Stimulated activated naive CD8-positive, alpha-beta T cell treated with anti-CD3 and anti-CD28 coated beads, Interleukin-15, amount 100 ng/mL, for 72 hours (primary cell): Measurements from ENCODE around the gene RARB.

Experiments
- ATAC-seq: fragments of 150-1000 bp; cut with Tn5 transposase; 2 replicates; pipeline ENCODE4 v1.10.0; 2021; ENCODE audit warnings: mild to moderate bottlenecking, moderate library complexity
- DNase-seq, 2 donors: peaks; one replicate each; pipeline ENCODE4 v3.0.0; 2021 to 2022
- H3K27ac Mint-ChIP-seq, 2 donors: one replicate each; pipeline ENCODE4 v1.8.0; 2022; ENCODE audit warnings: mild to moderate bottlenecking in 2 of 2, mixed read lengths in 2 of 2, moderate library complexity in 2 of 2
- H3K27me3 Mint-ChIP-seq: one replicate; pipeline ENCODE4 v1.8.0; 2022; ENCODE audit warnings: mixed read lengths
- H3K4me1 Mint-ChIP-seq: one replicate; pipeline ENCODE4 v1.8.0; 2022; ENCODE audit warnings: mild to moderate bottlenecking, mixed read lengths
- H3K4me3 Mint-ChIP-seq, 2 donors: one replicate each; pipeline ENCODE4 v1.8.0; 2022; ENCODE audit warnings: mild to moderate bottlenecking in 2 of 2, mixed read lengths in 2 of 2, moderate library complexity in 1 of 2
- H3K9me3 Mint-ChIP-seq, 2 donors: one replicate each; pipeline ENCODE4 v1.8.0; 2022; ENCODE audit warnings: mixed read lengths in 2 of 2

The RARB gene

DNA sequence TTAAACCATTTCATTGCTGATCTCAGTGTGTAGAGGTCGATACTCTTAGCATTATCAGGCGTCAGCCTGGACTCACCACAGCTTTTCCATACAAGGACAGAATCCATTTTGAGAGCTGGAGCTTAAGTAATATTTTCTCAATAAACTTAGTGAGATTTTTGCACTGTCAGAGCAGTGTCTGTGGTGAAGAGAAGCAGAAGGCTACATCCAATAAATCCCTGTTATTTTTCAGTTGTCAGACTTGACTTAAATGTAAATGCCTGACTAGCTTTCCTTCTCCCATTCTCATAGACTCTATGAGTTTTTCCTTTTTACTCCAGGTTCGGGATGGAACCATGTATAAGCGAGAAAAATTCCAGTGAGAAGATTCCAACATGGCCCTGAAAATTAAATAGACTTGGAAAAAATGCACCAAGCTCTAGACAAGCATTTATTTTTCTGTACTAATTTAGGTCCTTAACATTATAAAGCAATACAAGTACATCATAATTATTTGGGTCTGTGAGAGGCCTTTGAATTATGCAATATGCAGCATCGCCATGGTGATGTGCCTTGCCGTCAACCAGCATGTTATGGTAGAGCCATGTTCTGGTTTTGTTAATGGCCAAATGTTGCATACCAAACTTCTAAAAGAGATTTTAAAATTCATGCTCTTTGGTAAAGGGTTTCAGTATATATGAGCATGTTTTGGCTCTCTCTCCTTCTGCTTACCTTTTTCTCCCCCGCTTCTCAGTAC lies 62.0 kb downstream of the RARB start:
- Mint-ChIP-seq H3K27ac (no peak overlapping the region), H3K9me3 (peaks cover 22% of the 10 kb centered on the region in 2 donors), H3K4me3 (no peak overlapping the region), H3K4me1 (no peaks in the 10 kb centered on the region), H3K27me3 (no peaks in the 10 kb centered on the region)
- ATAC-seq (no peak), DNase-seq (no peak)

DNA sequence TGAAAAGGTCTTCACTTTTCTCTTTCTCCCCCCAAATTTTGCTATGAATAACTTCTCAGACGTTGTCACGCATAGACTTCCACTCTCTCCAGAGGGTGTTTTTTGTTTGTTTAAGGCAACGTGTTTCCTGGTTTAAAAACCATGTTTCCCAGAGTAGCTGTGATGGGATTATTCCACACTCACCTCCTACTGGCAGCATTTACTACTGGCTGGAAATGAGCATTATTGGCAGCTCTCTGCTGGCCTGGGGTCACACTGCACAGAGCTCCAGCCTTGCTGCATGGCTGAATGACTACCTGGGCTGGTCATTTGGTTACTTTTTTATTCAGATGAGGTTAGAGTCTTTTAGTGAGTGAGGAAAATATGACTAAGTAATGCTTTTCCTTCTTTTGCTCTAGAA lies 65.2 kb downstream of the RARB start:
- Mint-ChIP-seq H3K27me3 (no peaks in the 10 kb centered on the region), H3K4me3 (no peak overlapping the region), H3K9me3 (peaks cover 24 to 33% of the 10 kb centered on the region in 2 donors), H3K4me1 (no peaks in the 10 kb centered on the region), H3K27ac (no peak overlapping the region)
- DNase-seq (no peak), ATAC-seq (no peak)

DNA sequence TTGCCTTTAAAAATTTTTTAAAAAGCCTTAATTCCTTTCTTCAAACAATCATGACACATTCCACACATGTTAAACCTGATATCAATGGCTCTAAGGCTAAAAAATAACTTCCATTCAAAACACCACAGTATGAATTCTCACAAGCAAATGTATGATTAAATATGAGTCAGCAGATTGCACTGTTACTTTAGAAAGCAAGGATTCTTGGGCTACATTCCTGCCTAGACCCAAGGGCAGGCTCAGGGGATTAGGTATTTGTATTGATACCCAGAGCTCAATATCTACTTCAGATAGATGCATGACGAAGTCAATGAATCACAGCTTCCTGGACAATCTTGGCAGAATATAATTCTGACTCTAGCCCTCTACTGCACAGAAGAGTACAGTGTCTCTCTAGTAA lies 65.7 kb downstream of the RARB start:
- no peak for ATAC-seq

DNA sequence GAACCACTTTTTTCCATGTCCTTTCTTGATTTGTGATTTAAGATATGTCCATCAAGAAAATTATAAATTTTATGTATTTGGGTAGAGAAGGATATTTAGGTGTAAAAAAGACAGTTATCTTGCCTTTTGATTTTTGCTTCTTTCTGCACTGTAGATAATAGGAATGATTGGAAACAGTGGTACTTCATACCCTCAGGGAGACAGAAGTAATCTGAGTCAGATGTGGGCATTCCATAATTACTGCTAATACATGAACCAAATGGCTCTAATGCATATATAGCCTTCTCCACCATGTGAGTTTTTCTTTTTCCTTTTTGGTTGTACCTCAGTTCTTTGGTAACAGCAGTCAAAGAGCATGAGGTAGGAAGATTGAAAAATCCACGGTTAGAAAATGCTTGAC lies 67.2 kb downstream of the RARB start:
- Mint-ChIP-seq H3K27ac (no peak overlapping the region), H3K4me1 (no peaks in the 10 kb centered on the region), H3K27me3 (no peaks in the 10 kb centered on the region), H3K4me3 (no peak overlapping the region), H3K9me3 (peaks cover 24 to 33% of the 10 kb centered on the region in 2 donors)
- no peak for ATAC-seq
- DNase-seq, result no peak

More for the DNA sequence above, 65.7 kb downstream of the RARB start:
- no peak overlapping the region for H3K4me3 Mint-ChIP-seq
- H3K4me1 Mint-ChIP-seq, result no peaks in the 10 kb centered on the region
- no peaks in the 10 kb centered on the region for H3K27me3 Mint-ChIP-seq
- H3K9me3 Mint-ChIP-seq, result peaks cover 24 to 33% of the 10 kb centered on the region in 2 donors
- no peak for DNase-seq
- H3K27ac Mint-ChIP-seq, result no peak overlapping the region

DNA sequence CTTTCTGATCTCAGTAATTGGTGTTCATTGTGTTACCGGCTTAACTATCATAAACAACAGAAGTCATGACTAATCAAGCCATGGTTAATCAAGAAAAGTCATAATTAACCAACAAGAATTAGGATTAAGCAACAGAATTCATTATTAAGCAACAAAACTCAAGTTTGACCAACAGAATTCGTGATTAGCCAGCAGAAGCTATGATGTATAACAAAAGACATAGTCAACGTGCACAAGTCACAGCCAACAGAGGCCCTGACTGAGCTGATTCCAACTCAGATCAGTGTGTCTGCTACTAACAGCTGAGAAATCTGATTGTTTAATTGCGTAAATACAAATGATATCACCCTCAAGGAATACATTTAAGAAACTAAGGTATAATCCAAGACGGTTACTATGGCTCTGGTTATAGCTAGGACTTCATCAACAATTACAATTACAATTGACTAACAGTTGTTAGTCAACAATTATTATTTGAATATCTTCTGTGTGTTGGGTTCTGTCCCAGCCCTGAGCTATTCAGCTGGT lies 67.7 kb downstream of the RARB start:
- DNase-seq, result no peak
- Mint-ChIP-seq H3K27me3 (no peaks in the 10 kb centered on the region), H3K4me1 (no peaks in the 10 kb centered on the region), H3K27ac (no peak overlapping the region), H3K9me3 (peaks cover 24 to 33% of the 10 kb centered on the region in 2 donors), H3K4me3 (no peak overlapping the region)
- no peak for ATAC-seq

DNA sequence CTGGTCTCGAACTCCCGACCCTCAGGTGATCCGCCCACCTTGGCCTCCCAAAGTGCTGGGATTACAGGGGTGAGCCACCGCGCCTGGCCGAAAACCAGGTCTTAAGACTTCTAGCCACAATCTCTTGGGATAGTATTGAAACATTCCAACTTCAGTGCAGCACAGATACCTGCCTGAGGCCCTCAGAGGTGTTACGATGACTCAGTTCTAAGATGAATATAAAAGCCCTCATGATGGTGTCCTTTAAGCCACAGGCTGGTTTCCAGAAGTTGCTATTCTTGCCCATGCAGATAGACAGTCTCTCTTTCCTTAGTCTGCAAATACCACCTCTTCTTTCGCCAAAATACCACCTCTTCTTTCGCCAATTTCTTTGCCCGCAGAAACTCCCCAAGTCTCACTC lies 69.0 kb downstream of the RARB start:
- Mint-ChIP-seq H3K27me3 (peaks cover 4% of the 10 kb centered on the region), H3K4me3 (no peak overlapping the region), H3K9me3 (peaks cover 22 to 33% of the 10 kb centered on the region in 2 donors), H3K27ac (no peak overlapping the region), H3K4me1 (no peaks in the 10 kb centered on the region)
- ATAC-seq, result no peak
- DNase-seq, result no peak

DNA sequence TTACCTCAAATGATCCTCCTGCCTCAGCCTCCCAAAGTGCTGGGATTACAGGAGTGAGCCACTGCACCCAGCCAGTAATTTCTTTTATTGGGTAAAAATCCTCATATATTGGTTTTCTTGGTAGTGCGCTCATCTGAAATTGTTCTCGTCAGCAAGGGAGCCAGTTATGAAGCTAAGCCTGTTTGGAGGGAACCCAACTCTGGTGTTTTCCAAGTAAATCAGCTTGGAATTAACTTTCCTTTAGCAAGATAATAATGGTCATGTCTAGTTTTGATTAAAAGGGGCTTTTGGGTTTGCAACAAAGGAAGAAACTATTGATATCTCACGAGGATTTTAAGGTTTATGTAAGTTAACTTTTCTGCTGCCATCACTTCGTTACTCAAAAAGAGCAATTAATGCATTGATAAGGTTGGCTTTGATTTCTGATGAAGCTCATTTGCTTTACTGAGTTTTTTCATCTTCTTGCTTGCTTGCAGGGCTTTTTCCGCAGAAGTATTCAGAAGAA lies 72.7 kb downstream of the RARB start:
- no peaks in the 10 kb centered on the region for H3K4me1 Mint-ChIP-seq
- ATAC-seq (no peak), DNase-seq (no peak)
- H3K4me3 Mint-ChIP-seq, result no peak overlapping the region
- peaks cover 18% of the 10 kb centered on the region for H3K27me3 Mint-ChIP-seq
- no peak overlapping the region for H3K27ac Mint-ChIP-seq
- H3K9me3 Mint-ChIP-seq, result peaks cover 0 to 11% of the 10 kb centered on the region in 2 donors

DNA sequence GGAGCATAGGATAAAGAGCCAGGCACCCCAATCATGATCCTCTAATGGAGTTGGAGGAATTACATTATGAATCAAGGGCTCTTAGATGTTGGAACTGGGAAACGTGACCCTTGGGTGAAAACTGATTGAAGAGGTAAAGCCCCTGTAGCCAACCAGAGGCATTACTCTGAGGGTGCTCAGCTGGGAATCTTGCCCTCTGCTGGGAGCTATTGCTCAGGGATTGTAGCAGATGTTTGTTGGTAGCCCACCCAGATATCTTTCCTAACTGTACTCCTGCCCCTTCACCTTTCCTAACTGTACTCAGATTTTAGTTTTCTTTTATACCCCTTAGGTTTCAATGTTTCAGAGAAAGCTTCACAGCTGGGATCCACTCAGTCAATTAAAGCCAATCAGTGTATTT lies 74.2 kb downstream of the RARB start:
- DNase-seq (no peak), ATAC-seq (no peak)

DNA sequence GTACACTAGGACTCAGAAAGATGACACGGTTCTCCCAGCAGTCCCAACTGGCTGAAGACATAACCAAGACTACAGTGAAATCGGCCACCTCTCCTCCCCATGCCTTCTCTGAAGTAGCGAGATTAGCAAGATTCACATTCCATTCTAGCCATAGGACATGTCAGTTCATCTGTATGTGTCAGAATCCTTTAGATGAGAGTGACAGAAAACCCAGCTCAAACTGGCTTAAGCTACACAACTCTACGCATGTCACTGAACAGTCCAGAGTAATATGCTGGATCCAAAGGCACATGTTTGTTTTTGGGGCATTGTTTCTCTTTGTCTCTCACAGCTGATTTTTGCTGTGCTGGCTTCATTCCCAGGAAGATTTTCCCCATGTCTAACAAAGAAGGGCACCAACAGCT lies 75.8 kb downstream of the RARB start:
- Mint-ChIP-seq H3K4me1 (no peaks in the 10 kb centered on the region), H3K4me3 (no peak overlapping the region), H3K27ac (no peak overlapping the region), H3K9me3 (no peaks in the 10 kb centered on the region), H3K27me3 (peaks cover 18% of the 10 kb centered on the region)
- no peak for ATAC-seq
- DNase-seq, result no peak

More for the DNA sequence above, 74.2 kb downstream of the RARB start:
- H3K4me3 Mint-ChIP-seq, result no peak overlapping the region
- peaks cover 0 to 7% of the 10 kb centered on the region in 2 donors for H3K9me3 Mint-ChIP-seq
- no peaks in the 10 kb centered on the region for H3K4me1 Mint-ChIP-seq
- peaks cover 18% of the 10 kb centered on the region for H3K27me3 Mint-ChIP-seq
- H3K27ac Mint-ChIP-seq, result no peak overlapping the region

DNA sequence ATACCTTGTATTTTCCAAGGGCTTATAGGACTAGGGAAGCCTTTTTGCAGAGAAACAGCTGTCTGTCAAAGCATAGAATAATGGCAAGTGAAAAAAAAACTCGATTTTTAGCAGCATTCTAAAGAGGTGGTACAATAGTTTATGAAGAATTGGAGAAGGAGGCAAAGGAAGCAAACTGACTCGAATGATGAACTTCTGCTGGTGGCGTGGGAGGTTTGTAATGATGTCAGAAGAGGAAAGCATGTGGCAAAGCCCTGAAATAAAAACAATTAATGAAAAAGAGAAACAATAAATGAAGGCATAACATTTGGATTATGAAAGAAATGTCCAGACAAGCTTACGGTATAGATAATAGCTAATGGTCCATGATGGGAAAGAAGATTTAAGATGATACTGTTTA lies 77.5 kb downstream of the RARB start:
- DNase-seq (no peak), ATAC-seq (no peak)
- no peak overlapping the region for H3K4me3 Mint-ChIP-seq
- H3K9me3 Mint-ChIP-seq, result no peaks in the 10 kb centered on the region
- no peak overlapping the region for H3K27ac Mint-ChIP-seq
- peaks cover 25% of the 10 kb centered on the region for H3K27me3 Mint-ChIP-seq
- no peaks in the 10 kb centered on the region for H3K4me1 Mint-ChIP-seq

DNA sequence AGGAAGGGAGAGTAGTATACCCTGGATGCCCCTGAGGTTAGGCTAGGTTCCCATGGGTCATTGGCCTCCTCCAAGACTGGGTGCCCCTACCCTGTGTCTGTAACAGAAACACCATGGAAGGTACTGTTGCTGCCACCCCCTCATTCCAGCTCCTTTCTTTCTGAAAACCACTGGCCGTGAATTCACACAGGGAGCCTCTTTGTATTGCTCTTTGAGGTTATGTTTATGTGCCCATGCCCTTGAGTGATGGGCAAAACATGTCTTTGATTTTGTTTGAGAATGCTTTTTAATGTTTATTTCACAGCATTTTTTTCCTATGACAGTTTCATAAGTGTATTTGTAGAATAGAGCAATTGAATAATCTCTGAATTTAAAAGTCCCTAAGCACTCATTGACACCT lies 79.7 kb downstream of the RARB start:
- no peaks in the 10 kb centered on the region for H3K4me1 Mint-ChIP-seq
- DNase-seq, result no peak
- no peak overlapping the region for H3K27ac Mint-ChIP-seq
- no peak overlapping the region for H3K4me3 Mint-ChIP-seq
- H3K27me3 Mint-ChIP-seq, result peaks cover 22% of the 10 kb centered on the region
- H3K9me3 Mint-ChIP-seq, result no peaks in the 10 kb centered on the region
- ATAC-seq, result no peak

DNA sequence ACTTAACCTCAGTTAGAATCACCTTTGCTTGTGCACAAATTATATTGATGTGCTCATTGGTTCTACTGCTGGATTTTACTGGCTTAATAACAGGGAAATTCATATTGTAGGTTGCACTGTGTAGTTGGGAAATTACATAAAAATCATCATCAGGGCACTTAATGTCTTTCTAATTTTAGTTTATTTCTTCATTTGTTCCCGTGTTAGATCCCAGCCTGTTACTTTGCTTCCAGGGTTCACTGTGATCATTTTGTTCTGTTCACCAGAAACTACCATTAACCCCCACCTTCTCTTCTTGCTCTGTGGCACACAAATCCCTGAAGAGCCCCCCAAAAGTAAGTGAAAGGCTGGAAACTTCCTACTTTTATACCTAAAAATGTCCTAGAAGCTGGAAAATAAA lies 80.4 kb downstream of the RARB start:
- Mint-ChIP-seq H3K27me3 (peaks cover 18% of the 10 kb centered on the region), H3K27ac (no peak overlapping the region), H3K4me3 (no peak overlapping the region), H3K9me3 (no peaks in the 10 kb centered on the region), H3K4me1 (no peaks in the 10 kb centered on the region)
- ATAC-seq (no peak), DNase-seq (no peak)

DNA sequence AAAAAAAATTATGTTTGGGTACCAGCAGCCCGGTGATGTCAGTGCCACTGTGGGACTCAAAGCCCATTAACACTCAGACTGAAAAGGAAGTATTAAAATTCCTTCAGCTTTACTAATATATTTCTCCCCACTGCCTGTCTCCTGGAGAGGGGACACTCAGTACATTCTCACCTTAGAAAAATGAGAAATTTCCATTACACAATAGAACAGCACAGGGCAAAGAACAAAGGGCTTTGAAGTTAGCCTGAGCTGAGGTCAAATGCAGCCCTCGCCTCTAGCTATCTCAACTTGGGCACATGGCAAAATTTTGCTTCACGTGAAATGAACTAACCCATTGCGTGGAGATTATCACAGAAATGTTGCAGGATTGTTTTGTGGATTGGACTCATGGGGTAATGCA lies 80.8 kb downstream of the RARB start:
- Mint-ChIP-seq H3K9me3 (no peaks in the 10 kb centered on the region), H3K4me3 (no peak overlapping the region), H3K4me1 (no peaks in the 10 kb centered on the region), H3K27me3 (peaks cover 22% of the 10 kb centered on the region), H3K27ac (no peak overlapping the region)
- DNase-seq (no peak), ATAC-seq (no peak)

DNA sequence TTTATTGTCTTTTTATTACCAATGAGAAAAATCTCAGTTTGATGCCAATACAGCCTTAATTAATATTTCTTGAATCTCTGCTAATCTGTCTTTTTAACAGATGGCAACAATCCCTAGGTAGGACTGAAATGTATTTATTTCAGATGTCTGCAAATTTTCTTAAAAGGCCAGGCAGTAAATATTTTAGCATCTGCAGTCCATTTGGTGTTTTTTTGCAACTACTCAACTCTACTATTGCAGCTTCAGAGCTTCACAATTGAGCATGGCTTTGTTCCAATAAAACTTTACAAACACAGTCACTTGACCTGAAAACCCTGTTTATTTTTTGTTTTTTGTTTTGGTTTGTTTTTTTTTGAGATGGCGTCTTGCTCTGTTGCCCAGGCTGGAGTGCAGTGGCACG lies 82.7 kb downstream of the RARB start:
- Mint-ChIP-seq H3K4me1 (no peaks in the 10 kb centered on the region), H3K9me3 (no peaks in the 10 kb centered on the region)
- no peak for ATAC-seq

DNA sequence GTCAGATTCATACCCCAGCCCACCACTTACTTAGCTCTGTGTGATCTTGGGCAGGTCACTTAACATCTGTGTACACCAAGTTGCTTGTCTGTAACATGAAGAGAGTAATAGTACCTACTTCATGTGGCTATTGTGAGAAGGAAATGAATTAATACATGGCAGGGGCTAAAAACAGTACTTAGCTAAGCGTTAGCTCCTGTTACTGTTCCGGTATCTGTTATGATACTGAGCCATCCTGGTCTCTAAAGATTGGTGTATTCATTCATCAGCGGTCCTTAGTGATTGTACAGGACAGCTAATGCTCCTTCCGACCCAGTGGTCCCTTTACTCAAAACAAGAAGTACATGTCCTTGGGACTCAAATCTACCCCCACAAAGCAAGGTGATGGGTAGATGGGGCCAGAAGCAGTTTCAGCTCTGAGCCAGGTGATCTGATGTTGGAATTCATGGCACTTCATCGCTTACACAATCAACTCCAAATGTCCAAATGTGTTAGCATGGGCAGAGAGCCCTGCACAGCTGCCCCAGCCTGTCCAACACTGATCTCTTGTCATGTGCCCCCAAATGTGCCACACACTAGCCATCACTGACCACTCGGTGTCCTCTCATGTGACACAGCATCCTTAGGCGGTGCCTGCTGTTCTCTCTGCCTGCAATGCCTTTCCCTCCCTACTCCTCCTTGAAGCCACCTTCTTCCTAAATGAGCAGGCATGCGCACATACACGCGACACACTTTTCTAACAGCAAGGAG lies 84.1 kb downstream of the RARB start:
- no peak for DNase-seq
- H3K4me3 Mint-ChIP-seq, result no peak overlapping the region
- peaks cover 22% of the 10 kb centered on the region for H3K27me3 Mint-ChIP-seq
- H3K9me3 Mint-ChIP-seq, result no peaks in the 10 kb centered on the region
- no peak for ATAC-seq
- H3K4me1 Mint-ChIP-seq, result no peaks in the 10 kb centered on the region
- H3K27ac Mint-ChIP-seq, result no peak overlapping the region

More for the DNA sequence above, 82.7 kb downstream of the RARB start:
- Mint-ChIP-seq H3K27ac (no peak overlapping the region), H3K27me3 (peaks cover 22% of the 10 kb centered on the region), H3K4me3 (no peak overlapping the region)
- no peak for DNase-seq

DNA sequence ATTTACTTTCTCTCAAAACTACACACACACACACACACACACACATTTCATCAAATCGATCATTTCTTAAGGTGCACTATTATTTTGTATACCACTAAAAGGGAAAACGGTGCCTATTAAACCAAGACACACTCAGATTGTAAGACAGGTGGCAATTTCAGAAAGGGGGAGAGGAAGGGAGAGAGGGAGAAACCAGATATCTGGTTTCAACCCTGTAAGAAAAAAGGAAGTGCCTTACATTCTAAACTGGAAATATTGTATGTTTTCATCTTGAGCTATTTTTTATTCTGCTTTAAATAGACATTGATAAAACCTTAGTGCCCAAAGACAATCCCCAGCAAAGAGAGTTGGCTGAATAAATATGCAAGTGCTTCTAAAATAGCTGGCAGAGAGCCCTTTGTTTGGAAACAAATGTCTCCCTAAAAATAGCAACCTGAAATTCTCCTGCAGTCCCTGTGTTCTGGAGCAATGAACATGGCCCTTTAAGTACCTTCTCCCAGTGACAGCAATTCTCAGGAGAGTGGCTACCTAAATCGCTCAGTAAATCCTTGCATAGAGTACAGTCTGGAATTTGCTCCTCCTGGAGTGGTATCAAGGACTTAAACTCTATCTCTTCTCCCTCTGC lies 85.7 kb downstream of the RARB start:
- H3K4me1 Mint-ChIP-seq, result no peaks in the 10 kb centered on the region
- no peak overlapping the region for H3K4me3 Mint-ChIP-seq
- DNase-seq, result no peak
- peaks cover 22% of the 10 kb centered on the region for H3K27me3 Mint-ChIP-seq
- H3K27ac Mint-ChIP-seq, result no peak overlapping the region
- no peak for ATAC-seq
- H3K9me3 Mint-ChIP-seq, result no peaks in the 10 kb centered on the region
